Activated naive CD4-positive, alpha-beta T cell treated with anti-CD3 and anti-CD28 coated beads, Interleukin-2, amount 10 ng/mL, durations not matched to agents 7 days and 5 days (primary cell): Measurements from ENCODE around the gene FABP1.

Experiments
- CTCF ChIA-PET: fragments of 350-600 bp; sonication (Branson Sonifier 250); formaldehyde crosslinking; loops from one replicate; lab custom pipeline; 2021; ENCODE audit warnings: antibody characterized with exemption; lab: Charles Lee
- DNase-seq: peaks from one replicate; pipeline ENCODE4 v3.0.0-alpha.2; 2020
- H3K27ac Mint-ChIP-seq: one replicate; pipeline ENCODE4 v1.8.0; 2021; ENCODE audit warnings: mild to moderate bottlenecking, moderate library complexity, mixed read lengths
- H3K27me3 Mint-ChIP-seq: one replicate; pipeline ENCODE4 v1.8.0; 2021; ENCODE audit warnings: mild to moderate bottlenecking, mixed read lengths
- H3K36me3 Mint-ChIP-seq: one replicate; pipeline ENCODE4 v1.8.0; 2021; ENCODE audit warnings: mixed read lengths
- H3K4me1 Mint-ChIP-seq: one replicate; pipeline ENCODE4 v1.8.0; 2021; ENCODE audit warnings: mixed read lengths
- H3K4me3 Mint-ChIP-seq: one replicate; pipeline ENCODE4 v1.8.0; 2021; ENCODE audit warnings: mild to moderate bottlenecking, moderate library complexity, mixed read lengths
- H3K9me3 Mint-ChIP-seq: one replicate; pipeline ENCODE4 v1.8.0; 2021; ENCODE audit warnings: mixed read lengths

The FABP1 gene

DNA sequence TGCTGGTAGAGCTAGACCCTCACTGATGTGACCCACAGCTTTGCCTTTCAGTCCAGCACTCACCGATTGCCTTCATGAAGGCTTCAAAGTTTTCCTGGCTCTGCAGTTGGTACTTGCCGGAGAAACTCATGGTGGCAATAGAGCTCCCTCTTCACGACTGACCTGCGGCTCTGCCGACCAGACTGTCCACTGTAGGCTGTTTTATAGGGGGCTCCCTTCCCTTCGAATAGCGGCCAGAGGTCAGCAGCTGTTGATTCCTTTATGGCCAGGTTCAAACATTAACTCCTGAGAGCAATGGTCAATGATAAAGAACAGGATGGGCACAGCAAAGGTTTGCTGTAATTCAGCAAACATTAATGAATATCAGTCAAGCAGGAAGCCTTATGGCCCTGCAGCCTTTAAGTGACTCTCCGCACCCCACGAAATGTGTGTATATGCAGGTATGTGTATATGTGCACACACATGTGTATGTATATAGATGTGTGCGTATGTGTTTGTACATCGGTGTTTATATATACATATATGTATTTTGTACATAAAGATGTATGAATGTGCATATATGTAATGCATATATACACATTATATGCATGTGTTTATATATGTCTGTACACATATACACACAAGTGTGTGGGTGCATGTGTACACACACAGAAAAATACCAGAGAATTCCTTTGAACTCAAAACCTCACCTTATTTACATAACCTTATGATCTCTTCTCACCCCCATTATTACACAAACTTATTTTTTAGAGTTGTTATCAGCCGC, at the start of gene FABP1:
Gene FABP1 (minus strand): TSS at position 175 of the 766 bp plus-strand sequence. CDS start 45 bp downstream, at position 130.
- Mint-ChIP-seq H3K9me3 (no peaks in the 10 kb centered on the region), H3K4me3 (no peak within 1 kb of the TSS), H3K36me3 (no peaks in the 10 kb centered on the region), H3K4me1 (no peaks in the 10 kb centered on the region), H3K27me3 (peaks cover 17% of the 10 kb centered on the region), H3K27ac (no peak within 1 kb of the TSS)
- no peak for DNase-seq
- CTCF ChIA-PET: no interaction called here

DNA sequence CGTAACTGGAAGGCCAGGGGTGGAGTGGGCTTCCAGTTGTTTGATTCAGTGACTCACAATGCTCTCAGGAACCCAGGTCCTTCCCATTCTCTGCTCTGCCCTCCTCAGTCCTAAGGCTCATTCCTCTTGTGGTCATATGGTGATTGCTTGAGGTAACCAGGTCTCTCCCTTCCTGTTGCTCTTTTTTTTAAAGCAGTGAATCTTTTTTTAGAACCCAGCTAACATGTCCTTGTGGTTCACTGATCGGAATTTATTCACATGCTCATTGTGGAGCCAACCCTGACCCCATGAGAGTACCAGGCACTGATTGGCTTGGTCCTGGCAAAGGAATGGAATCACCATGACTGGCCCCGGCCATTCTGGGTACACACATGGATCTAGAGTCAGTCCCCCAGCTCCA, 49.7 kb upstream of the FABP1 start:
- Mint-ChIP-seq H3K27me3 (peaks cover 40% of the 10 kb centered on the region), H3K4me1 (peaks cover 13% of the 10 kb centered on the region), H3K4me3 (no peak overlapping the region), H3K36me3 (peaks cover 3% of the 10 kb centered on the region), H3K27ac (no peak overlapping the region), H3K9me3 (peaks cover 8% of the 10 kb centered on the region)
- CTCF ChIA-PET: no interaction called here
- no peak for DNase-seq

DNA sequence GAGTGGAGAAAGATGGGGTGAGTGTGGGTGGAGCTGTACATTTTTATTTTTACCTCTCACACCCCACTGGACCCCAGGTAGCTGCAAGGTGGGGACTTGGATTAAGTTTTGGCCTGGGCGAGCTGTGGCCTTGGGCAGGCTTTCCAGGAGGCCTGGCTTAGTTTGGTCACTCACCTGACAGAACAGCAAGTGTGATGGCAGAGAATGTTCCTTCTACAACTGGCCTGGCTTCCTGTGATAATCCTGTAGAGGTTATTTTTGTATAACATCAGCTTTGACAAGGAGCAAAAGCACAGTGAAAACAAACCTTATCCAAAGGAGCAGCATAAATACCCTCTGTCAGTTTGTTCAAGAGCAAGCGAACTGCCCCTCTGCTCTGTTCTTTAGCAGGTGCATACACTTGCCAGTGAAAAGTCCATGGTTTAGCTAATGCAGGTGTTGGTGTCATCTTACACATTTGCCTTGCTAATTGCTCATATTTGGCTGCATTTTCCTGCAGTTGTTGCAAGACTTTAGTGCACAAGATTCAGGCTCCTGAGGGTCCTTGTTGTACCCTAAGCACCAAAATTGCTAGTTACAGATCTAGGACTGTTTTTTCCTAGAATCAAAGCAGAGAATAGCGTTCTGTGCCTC, 48.6 kb upstream of the FABP1 start:
- peaks cover 48% of the 10 kb centered on the region for H3K27me3 Mint-ChIP-seq
- no peak overlapping the region for H3K27ac Mint-ChIP-seq
- peaks cover 1% of the 10 kb centered on the region for H3K9me3 Mint-ChIP-seq
- no peaks in the 10 kb centered on the region for H3K36me3 Mint-ChIP-seq
- CTCF ChIA-PET: interaction anchor here (1.3 kb wide), 1 partner anchor 116 kb away, joined by 4 read pairs; no protein-coding TSS in a partner anchor
- no peak overlapping the region for H3K4me3 Mint-ChIP-seq
- H3K4me1 Mint-ChIP-seq: peaks cover 3% of the 10 kb centered on the region
- DNase-seq: no peak

DNA sequence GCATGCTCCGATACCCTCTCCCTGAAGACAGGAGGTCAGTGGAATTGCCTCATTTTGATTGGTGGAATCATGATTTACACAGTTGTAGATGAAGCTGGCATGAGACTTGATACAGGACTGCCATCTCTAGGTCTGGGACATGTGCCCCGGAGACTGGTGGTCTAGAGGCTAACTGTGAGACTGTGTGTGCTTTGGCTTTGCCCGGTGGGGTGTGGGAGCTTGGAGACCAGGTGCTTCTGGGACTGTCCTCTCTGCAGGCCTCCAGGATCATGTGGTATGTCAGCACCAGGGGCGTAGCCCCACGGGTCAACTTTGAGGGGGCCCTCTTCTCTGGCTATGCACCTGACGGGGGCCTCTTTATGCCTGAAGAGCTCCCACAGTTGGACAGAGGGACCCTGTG, 45.0 kb upstream of the FABP1 start:
- H3K4me1 Mint-ChIP-seq: peaks cover 7% of the 10 kb centered on the region
- H3K27ac Mint-ChIP-seq: no peak overlapping the region
- H3K9me3 Mint-ChIP-seq: no peaks in the 10 kb centered on the region
- H3K4me3 Mint-ChIP-seq: no peak overlapping the region
- no peaks in the 10 kb centered on the region for H3K36me3 Mint-ChIP-seq
- CTCF ChIA-PET: interaction anchor here (1.3 to 2.7 kb wide), 3 partner anchors 13 to 112 kb away, joined by 3 to 9 read pairs (median 6); no protein-coding TSS in a partner anchor
- DNase-seq: no peak
- peaks cover 55% of the 10 kb centered on the region for H3K27me3 Mint-ChIP-seq

DNA sequence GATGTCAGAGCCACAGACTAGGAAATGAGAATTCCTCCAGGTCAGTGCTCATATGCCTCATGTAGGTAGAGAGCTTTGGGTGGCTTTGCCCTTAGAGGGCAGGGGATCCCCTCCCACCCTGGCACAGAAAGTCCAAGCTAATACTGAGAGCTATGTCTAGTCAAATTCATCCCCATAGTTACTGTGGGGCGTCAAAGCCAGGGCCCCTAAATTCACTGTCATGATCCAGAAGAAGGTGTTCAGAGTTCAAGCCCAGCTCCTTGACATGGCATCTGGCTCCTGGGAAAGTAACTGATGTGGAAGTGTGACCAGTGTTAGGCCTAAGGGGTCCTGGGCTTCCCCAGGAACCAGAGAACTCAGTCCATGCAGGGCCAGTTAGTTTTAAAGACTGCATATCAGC, 44.1 kb upstream of the FABP1 start:
- Mint-ChIP-seq H3K4me3 (no peak overlapping the region), H3K27ac (no peak overlapping the region), H3K4me1 (peaks cover 7% of the 10 kb centered on the region), H3K36me3 (no peaks in the 10 kb centered on the region), H3K27me3 (peaks cover 51% of the 10 kb centered on the region), H3K9me3 (no peaks in the 10 kb centered on the region)
- CTCF ChIA-PET: interaction anchor here (1.3 to 2.7 kb wide), 3 partner anchors 12 to 112 kb away, joined by 3 to 9 read pairs (median 6); no protein-coding TSS in a partner anchor
- DNase-seq: no peak

DNA sequence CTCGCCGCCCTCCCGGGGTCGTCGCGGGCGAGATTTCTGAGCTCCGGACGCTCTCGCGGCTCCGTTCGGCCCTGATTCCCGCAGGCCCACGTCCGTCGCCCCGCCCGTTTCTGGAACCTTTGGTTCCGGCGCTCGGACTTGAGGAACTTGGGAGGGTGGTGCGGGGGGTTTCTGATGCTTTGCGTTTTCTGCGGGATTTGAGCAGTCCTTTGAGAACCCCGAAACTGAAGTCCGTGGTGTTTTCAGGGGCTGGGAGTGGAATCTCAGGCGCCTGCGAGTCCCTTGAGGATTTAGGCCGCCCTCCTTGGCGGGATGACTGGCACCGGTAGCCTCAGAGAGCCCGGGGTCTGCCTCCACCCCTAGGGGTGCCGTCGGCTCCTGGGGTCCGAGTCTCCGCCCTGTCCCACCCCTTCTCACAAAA, 42.6 kb upstream of the FABP1 start:
- peaks cover 7% of the 10 kb centered on the region for H3K4me1 Mint-ChIP-seq
- H3K4me3 Mint-ChIP-seq: peak overlapping the region; percentile 57
- CTCF ChIA-PET: interaction anchor here (3.1 kb wide), 1 partner anchor 11 kb away, joined by 14 read pairs; no protein-coding TSS in a partner anchor
- H3K27ac Mint-ChIP-seq: no peak overlapping the region
- no peak for DNase-seq
- H3K27me3 Mint-ChIP-seq: peaks cover 51% of the 10 kb centered on the region
- no peaks in the 10 kb centered on the region for H3K36me3 Mint-ChIP-seq
- H3K9me3 Mint-ChIP-seq: no peaks in the 10 kb centered on the region

DNA sequence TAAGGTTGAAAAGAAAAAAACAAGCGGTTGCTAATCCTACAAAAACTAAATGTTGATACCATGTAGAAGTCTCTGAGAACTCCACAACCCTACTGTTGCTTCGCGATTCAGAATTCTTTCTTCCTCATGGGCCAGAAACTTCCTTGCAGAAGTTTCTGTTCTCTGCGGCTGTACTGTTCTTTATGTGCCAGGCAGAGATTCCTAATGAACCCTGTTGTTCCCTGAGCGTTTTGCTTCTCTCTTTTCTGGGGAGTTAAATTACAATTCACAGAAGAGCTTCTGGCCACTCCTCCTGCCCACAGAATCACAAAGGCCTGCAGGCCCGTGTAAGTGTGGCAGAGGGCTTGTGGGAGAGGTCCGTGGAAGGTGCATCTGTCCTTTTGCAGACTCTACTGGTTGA, 40.5 kb upstream of the FABP1 start:
- no peaks in the 10 kb centered on the region for H3K36me3 Mint-ChIP-seq
- DNase-seq: no peak
- H3K9me3 Mint-ChIP-seq: no peaks in the 10 kb centered on the region
- CTCF ChIA-PET: interaction anchor here (3.1 kb wide), 1 partner anchor 8 kb away, joined by 14 read pairs; no protein-coding TSS in a partner anchor
- H3K27me3 Mint-ChIP-seq: peaks cover 51% of the 10 kb centered on the region
- H3K4me1 Mint-ChIP-seq: peaks cover 7% of the 10 kb centered on the region
- no peak overlapping the region for H3K4me3 Mint-ChIP-seq
- H3K27ac Mint-ChIP-seq: no peak overlapping the region

DNA sequence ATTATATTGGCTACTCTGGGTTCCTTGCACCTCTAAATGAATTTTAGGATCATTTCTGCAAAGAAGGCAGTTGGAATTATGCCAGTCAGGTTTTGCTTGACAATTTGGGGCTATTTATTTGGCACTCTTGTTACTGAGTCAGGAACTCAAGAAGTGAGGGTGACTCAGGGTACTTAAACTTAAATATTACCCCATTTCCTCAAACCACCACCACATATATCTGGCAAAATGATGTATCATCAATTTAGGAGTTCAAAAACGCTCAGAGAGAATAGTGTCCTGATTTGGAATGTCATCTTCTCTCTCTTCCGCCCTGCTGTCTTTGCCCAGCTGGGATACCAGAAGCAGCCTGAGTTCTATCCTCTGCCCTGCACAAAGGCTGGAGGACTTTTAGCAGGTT, 39.9 kb upstream of the FABP1 start:
- no peak overlapping the region for H3K4me3 Mint-ChIP-seq
- H3K27ac Mint-ChIP-seq: no peak overlapping the region
- peaks cover 44% of the 10 kb centered on the region for H3K27me3 Mint-ChIP-seq
- CTCF ChIA-PET: interaction anchor here (3.1 kb wide), 1 partner anchor 8 kb away, joined by 14 read pairs; no protein-coding TSS in a partner anchor
- H3K36me3 Mint-ChIP-seq: no peaks in the 10 kb centered on the region
- H3K4me1 Mint-ChIP-seq: peaks cover 7% of the 10 kb centered on the region
- no peaks in the 10 kb centered on the region for H3K9me3 Mint-ChIP-seq
- no peak for DNase-seq

DNA sequence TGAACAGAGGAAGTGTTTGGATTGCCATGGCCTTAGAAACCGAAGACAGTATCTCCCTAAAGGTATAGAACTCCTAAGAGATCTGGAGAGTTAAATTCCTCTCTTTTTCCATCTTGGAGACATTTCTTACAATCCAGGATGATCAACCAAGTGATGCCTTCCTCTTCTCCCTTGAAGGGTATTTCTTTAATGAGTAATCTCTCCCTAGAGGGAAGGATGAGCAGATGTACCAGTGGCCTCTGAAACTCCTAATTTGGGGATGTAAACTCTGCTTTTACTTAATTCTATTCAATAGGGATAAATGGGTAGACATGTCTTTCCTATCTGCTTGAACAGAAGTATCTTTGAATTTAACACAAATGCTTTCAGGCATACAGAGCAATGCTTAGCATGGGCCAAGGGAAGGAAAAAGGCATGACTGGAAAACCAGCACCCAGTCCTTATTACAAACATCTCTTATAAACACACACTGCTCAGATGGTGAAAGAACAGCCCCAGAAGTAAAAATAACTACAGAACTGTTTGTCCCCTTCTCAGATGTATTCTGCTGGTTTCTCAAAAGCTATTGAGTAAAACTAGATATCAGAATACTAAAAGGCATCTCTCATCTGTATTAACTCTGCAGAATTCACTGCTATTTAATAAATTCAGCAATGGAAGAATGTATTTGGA, 37.6 kb upstream of the FABP1 start:
- peaks cover 25% of the 10 kb centered on the region for H3K27me3 Mint-ChIP-seq

DNA sequence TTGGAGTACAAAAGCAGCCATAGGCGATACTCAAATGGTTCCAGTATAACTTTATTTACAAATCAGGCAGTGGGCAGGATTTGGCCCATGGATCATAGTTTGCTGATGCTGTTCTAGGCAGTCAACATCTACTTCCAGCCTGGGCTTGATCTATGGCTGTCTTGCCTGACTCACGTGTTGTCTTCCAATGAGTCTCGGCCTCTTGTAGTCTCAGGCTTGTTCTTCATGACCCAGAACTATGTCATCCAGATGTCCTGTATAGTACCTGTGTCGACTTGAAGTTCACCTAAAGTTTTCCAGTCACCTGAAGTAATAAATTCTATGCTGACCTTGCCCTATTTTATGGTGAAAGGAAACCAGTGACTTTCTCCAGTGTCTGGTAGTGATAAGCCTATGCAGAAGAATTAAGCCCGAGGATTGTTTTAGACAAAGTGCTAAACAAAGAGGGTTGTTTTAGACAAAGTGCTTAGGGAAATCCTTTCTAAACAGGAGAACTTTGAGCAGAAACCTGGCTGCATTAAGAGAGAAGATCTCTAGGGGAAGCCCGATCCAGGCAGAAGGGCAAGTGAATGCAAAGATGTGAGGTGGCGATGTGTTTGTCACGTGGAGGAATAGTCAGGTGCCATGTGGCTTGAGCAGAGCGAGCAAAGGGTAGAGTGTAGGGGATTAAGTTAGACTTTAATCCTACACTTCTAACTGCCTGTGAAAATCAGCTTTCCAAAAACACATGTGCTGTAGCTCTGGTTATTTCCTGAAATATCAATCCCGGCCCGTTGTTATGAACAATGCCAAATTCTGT, 33.8 kb upstream of the FABP1 start:
- CTCF ChIA-PET: interaction anchor here (2.3 to 6.0 kb wide), 3 partner anchors 7 to 101 kb away, joined by 9 to 94 read pairs (median 14); partner anchors contain the start of gene THNSL2
- Mint-ChIP-seq H3K27ac (no peak overlapping the region), H3K27me3 (no peaks in the 10 kb centered on the region), H3K36me3 (no peaks in the 10 kb centered on the region), H3K4me1 (no peaks in the 10 kb centered on the region), H3K4me3 (no peak overlapping the region), H3K9me3 (no peaks in the 10 kb centered on the region)
- no peak for DNase-seq

More for the DNA sequence above, 37.6 kb upstream of the FABP1 start:
- Mint-ChIP-seq H3K27ac (no peak overlapping the region), H3K4me1 (no peaks in the 10 kb centered on the region), H3K9me3 (no peaks in the 10 kb centered on the region), H3K4me3 (no peak overlapping the region), H3K36me3 (no peaks in the 10 kb centered on the region)
- CTCF ChIA-PET: interaction anchor here (1.0 kb wide), 1 partner anchor 14 kb away, joined by 3 read pairs; no protein-coding TSS in a partner anchor
- DNase-seq: no peak

DNA sequence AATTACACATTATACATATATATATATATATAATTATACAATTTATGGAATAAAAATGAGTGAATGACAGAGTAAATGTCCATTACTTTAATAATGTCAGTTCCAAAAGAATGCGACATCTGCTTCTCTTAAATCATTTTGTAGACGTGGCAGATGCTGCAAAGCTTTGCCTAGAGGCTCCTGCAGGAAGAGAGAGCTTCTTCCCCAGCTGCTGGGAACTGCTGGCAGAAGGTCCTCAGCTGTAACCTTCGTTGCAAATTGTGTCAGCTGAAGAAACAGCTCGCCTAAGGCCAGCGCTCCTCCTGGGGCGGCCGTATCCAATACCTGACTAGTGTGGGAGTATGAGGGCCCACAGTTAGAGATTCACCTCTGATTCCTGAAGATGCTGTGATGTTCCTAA, 32.7 kb upstream of the FABP1 start:
- H3K36me3 Mint-ChIP-seq: no peaks in the 10 kb centered on the region
- CTCF ChIA-PET: interaction anchor here (1.5 to 6.0 kb wide), 7 partner anchors 9 to 159 kb away, joined by 4 to 94 read pairs (median 6); partner anchors contain the start of gene THNSL2
- no peaks in the 10 kb centered on the region for H3K4me1 Mint-ChIP-seq
- DNase-seq: no peak
- H3K27ac Mint-ChIP-seq: no peak overlapping the region
- H3K4me3 Mint-ChIP-seq: no peak overlapping the region
- H3K27me3 Mint-ChIP-seq: no peaks in the 10 kb centered on the region
- no peaks in the 10 kb centered on the region for H3K9me3 Mint-ChIP-seq

DNA sequence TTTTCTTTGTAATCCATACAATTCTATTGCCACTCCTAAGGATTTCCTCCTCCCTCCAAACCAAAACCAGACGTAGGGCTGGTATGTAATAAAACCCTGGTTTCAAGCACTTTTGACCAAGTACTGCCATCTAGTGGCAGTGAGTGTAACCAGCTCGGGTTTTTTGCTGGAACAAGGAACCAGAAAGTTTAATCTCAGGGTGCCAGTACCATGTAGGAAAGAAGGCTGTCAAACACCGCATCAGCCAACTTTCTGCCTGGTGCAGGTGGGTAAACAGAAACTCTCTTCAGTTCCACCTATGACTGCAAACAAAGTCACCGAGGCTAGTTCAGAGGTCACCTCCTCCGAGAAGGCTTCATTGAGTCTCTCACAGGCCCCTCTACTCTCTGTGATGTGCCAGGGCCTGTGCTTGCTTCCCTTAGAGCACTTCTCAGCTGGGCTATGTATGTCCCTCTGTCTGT, 32.1 kb upstream of the FABP1 start:
- DNase-seq: peak; percentile 62
- no peaks in the 10 kb centered on the region for H3K27me3 Mint-ChIP-seq
- H3K36me3 Mint-ChIP-seq: no peaks in the 10 kb centered on the region
- H3K27ac Mint-ChIP-seq: no peak overlapping the region
- CTCF ChIA-PET: interaction anchor here (0.7 to 6.0 kb wide), 9 partner anchors 9 to 158 kb away, joined by 3 to 94 read pairs (median 5); partner anchors contain the start of gene THNSL2
- no peaks in the 10 kb centered on the region for H3K4me1 Mint-ChIP-seq
- H3K4me3 Mint-ChIP-seq: no peak overlapping the region
- no peaks in the 10 kb centered on the region for H3K9me3 Mint-ChIP-seq

DNA sequence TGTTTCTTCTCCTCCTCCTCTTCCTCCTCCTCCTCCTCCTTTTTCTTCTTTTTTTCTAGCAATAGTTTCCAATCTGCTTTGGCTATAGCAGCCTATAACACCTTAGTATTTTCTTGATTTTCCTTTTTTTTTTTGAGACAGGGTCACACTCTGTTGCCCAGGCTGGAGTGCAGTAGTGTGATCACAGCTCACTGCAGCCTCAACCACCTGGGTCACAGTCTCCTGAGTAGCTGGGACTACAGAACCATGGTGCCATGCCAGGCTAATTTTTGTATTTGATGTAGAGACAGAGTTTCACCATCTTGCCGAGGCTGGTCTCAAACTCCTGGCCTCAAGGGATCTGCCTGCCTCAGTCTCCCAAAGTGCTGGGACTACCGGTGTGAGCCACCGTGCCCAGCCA, 31.6 kb upstream of the FABP1 start:
- H3K27me3 Mint-ChIP-seq: no peaks in the 10 kb centered on the region
- H3K9me3 Mint-ChIP-seq: no peaks in the 10 kb centered on the region
- CTCF ChIA-PET: interaction anchor here (0.7 to 6.0 kb wide), 9 partner anchors 10 to 158 kb away, joined by 3 to 94 read pairs (median 5); partner anchors contain the start of gene THNSL2
- no peak overlapping the region for H3K4me3 Mint-ChIP-seq
- H3K4me1 Mint-ChIP-seq: no peaks in the 10 kb centered on the region
- H3K27ac Mint-ChIP-seq: no peak overlapping the region
- H3K36me3 Mint-ChIP-seq: no peaks in the 10 kb centered on the region
- DNase-seq: no peak
